ENCODE results near the gene CWC15.
A peak's percentile ranks its signal among the peaks of the same experiment; 100 is the strongest.
"Not testable (repeated sequence)": the region's sequence is repeated elsewhere in the genome, so short reads cannot be mapped to it uniquely, and the experiment has no call there.

Gene CWC15

GRCh38 chr11:94973099-94973968 is at the start of gene CWC15, which contains the start of gene KDM4D:
Gene CWC15 (minus strand): TSS chr11:94973556. CDS start chr11:94972185, 1,371 bp downstream.
Gene KDM4D (plus strand): TSS chr11:94973709. CDS start chr11:94997373, 23,664 bp downstream.
- DNase-seq (ENCODE audit: low spot score) = peak; percentile 95

GRCh38 chr11:95021468-95021867 is 48.1 kb upstream of the CWC15 start:
- not testable (repeated sequence) for DNase-seq (ENCODE audit: low spot score)

DNA sequence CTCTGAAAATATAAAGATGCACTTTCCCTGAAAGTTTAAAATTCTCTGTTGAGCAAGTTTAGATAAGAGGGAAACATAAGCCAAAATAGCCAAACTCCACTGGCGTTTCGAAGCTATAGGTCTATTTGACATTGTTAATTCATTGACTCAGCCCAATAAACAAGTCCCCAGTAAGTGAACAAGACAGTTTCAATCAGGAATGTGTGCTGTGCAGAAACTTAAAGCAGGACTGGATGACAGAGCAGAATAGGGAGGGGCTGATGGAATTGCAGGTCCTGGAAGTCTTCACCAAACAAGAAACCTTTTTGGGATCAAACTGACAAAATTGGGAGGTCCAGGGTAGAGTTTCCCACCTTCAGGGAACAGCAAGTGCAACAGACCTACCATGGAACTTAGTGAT is 42.8 kb upstream of the CWC15 start:
- no peak for DNase-seq (ENCODE audit: low spot score)

- no peak for DNase-seq (ENCODE audit: low spot score)
Observed at GRCh38 chr11:95014184-95014821, 40.9 kb upstream of the CWC15 start.

DNA sequence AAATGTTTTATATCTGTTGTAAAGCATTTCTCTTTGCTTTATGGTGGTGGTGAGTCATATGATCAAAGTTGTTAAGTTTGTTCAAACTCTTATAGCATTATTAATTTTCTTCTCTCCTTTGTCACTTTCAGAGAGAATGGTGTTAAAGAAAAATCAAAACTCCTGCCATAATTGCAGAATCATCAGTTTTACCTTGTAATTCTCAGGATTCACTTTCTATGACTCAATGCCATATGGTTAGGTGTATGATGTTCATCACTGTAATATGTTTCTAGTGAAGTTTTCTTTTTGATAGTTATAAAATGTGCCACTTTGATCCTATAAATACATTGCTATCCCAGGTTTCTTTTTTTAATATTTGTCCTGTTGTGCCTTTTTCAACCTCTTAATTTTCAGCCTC is 38.0 kb upstream of the CWC15 start:
- DNase-seq (ENCODE audit: low spot score) = no peak

DNA sequence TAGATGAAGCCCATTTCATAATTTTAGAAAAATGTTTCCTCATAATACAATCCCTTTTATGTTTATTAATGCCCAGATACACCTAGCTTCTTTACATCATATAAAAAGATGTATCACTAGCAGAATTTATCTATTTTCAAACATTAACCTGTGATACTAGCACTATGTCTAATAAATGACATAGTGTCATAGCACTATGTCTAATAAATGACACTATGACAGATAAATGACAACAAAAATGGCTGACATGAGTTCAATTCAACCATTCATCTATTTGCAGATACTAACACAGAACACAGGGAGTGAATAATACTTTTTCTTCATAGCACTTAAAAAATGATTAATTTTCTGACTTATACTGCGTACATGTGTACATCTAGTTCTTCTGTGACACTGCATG is 32.3 kb upstream of the CWC15 start:
- DNase-seq (ENCODE audit: low spot score) = no peak

DNA sequence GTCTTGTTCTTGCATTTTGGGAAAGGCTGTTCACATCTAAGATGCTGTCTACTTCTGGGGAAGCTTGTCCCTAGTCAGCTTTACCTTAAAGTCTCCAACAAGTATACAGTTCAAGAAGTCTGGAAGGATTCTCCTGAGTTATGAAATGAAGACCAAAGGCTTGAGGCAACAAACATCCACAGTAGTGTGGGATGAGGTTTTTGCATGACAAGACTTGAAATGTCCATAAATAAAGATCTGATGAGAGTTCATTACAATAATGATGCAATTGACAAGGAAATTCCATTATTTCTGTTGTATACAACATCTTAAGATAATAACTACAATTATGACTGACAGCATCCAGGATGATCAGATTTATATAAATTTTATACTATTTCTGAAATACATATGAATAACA is 30.4 kb upstream of the CWC15 start:
- no peak for DNase-seq (ENCODE audit: low spot score)

DNA sequence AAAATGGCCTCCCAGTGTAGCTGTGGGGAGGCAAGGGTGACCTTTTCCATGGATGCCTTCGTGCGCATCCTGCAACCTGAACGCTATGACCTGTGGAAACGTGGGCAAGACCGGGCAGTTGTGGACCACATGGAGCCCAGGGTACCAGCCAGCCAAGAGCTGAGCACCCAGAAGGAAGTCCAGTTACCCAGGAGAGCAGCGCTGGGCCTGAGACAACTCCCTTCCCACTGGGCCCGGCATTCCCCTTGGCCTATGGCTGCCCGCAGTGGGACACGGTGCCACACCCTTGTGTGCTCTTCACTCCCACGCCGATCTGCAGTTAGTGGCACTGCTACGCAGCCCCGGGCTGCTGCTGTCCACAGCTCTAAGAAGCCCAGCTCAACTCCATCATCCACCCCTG is 24.9 kb upstream of the CWC15 start:
- no peak for DNase-seq (ENCODE audit: low spot score)

- no peak for DNase-seq (ENCODE audit: low spot score)
Observed at GRCh38 chr11:94997437-94997836, 24.1 kb upstream of the CWC15 start.

GRCh38 chr11:94993400-94993943 is 20.1 kb upstream of the CWC15 start:
- no peak for DNase-seq (ENCODE audit: low spot score)

GRCh38 chr11:94988748-94989147 is 15.4 kb upstream of the CWC15 start:
- DNase-seq (ENCODE audit: low spot score) = no peak

GRCh38 chr11:94987378-94987777 is 14.0 kb upstream of the CWC15 start:
- no peak for DNase-seq (ENCODE audit: low spot score)

DNA sequence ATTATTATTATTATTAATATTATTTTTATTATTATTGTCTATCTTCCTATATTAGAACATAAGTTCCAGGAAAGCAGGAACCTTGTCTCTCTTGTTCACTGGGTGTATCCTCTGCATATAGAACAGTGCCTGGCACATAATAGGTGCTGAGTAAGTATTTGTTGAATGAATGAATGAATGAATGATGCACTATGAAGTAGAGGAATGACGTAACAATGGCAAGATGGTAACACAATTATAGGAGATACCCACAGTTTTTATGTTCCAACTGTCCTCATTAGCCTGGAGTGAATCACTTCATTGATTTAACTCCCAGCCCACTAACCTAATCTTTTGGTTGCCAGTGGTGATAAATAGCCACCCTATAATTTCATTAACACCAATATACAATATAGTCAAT is 2.2 kb upstream of the CWC15 start:
- DNase-seq (ENCODE audit: low spot score) = no peak

DNA sequence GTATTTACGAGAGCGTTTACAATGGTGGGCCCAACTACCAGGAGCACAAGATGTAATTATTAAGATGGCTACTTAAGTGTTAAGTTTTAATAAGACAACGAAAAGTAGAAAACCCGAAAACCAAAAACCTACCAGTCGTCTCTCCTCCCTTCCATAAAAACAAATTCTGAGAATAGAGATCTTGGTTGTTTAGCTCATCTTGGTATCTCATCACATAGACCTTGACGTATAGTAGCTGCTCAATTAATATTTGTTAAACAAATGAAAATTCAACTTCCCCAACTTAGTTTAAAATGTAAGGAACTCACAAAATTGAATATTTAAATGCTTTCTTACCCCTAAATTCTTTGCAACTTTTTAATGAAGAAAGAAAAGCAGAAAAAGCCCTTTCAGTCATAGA is 822 bp upstream of the CWC15 start:
- DNase-seq (ENCODE audit: low spot score) = no peak

DNA sequence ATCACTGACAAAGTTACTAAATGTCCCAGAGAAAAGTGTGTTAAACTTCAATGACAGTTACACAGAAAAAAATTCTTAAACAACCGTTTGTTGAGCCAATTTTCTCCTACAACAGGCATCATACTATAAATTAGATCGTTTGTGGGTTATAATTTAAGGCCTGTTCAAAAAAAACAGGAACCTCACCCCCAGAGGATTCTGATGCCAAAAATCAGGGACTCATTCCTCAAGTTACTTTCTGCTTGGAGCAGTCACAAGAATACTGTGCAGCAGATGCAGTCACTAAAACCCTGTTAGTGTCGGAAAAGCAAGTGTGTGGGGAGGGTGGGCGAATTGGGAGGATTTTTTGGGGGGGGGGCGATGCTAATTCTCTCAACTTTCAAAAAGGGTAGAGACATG is 657 bp downstream of the CWC15 start:
- DNase-seq (ENCODE audit: low spot score) = no peak

GRCh38 chr11:94968334-94968958 is 4.9 kb downstream of the CWC15 start:
- peak; percentile 37 for DNase-seq (ENCODE audit: low spot score)

GRCh38 chr11:94964934-94965333 is 8.4 kb downstream of the CWC15 start:
- DNase-seq (ENCODE audit: low spot score) = no peak

- DNase-seq (ENCODE audit: low spot score) = no peak
Observed at GRCh38 chr11:94961255-94961654, 12.1 kb downstream of the CWC15 start.

- DNase-seq (ENCODE audit: low spot score) = no peak
Observed at GRCh38 chr11:94960488-94960887, 12.9 kb downstream of the CWC15 start.

DNA sequence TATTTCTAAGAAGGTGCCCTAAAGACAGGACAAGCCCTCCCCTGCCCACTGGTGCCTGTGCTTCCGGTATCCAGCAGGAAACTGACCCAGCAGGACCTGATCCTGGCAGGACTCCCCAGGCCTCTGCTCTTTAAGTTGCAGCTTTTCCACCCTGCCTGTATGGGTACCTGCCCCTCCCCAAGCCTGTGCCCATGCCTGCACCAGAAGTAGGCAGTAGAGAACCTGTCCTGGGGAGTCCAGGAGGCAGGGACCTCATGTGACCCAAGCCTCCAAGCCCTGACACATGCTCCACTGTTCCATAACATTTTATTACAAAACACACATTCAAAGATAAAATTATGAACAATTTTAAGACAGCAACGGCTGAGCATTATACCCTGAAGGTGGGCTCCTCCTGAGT is 14.2 kb downstream of the CWC15 start:
- no peak for DNase-seq (ENCODE audit: low spot score)

DNA sequence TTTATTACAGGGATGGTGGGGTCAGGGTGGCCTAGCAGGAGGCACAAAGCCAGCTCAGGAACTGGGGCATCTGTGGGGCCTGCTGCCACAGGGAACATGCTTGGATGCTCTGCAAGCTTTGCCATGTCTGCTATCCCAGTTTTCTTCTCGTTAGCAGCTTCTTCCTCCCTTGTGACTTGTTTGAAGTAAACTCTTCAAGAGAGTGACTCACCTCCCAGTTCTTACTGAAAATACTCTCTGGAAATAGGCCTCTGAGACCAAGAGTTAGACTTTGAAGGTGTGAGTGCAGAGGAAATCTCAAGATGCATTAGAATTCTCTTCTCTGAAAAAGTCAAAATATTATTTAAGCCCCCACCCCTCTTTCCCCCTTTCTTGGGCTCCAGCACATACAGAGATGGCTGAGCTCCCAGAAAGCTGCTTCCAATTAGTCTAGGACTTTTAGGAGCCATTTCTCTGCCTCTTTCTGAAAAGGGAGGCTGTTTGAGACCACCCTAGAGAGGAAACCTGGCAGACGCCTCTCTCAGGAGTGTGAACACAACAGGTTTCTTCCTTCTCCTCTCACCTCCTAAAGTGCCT is 15.1 kb downstream of the CWC15 start:
- no peak for DNase-seq (ENCODE audit: low spot score)

GRCh38 chr11:94956963-94957362 is 16.4 kb downstream of the CWC15 start:
- DNase-seq (ENCODE audit: low spot score) = no peak
